H1 (cell line): Measurements from ENCODE around the gene RBMS1. TPM values are rescaled to one million over a fixed set of nuclear protein-coding genes. Genes with fewer than 3 reads are reported as not detected.

Source experiments
- ASH2L ChIP-seq: fragments of 200-600, 300-600 bp; sonication (generic); IDR thresholded peaks from one replicate; pipeline ENCODE4 v1.7.1; 2017; ENCODE audit warnings: low read length
- GTF2F1 ChIP-seq: IDR thresholded peaks from 2 replicates; pipeline ENCODE4 v1.6.1; 2012; ENCODE audit warnings: low read depth, low read length, improper control_type of control experiment, borderline replicate concordance
- KDM5A ChIP-seq: fragments of 200-600 bp; IDR thresholded peaks from 2 replicates; pipeline ENCODE4 v1.7.1; 2012; ENCODE audit warnings: mild to moderate bottlenecking, low read length, inconsistent platforms, mixed read lengths
- SAP30 ChIP-seq: fragments of 300-600 bp; sonication (generic); IDR thresholded peaks from 2 replicates; pipeline ENCODE4 v1.7.1; 2012; ENCODE audit warnings: low read length, moderate library complexity, mild to moderate bottlenecking, inconsistent platforms; ENCODE audit not compliant: insufficient read depth, insufficient replicate concordance
- TCF12 ChIP-seq: IDR thresholded peaks from 2 replicates; pipeline ENCODE4 v1.6.1; 2011; ENCODE audit warnings: low read depth, mild to moderate bottlenecking, low read length
- polyA plus RNA-seq, 7 experiments: library from polyadenylated mRNA; depleted of rRNA in 3 of 7; stranded (reverse) in 5 of 7; unstranded in 2 of 7; fragments of >200 nt in 5 of 7; fragments of 200-250 nt in 2 of 7; gene quantifications; 1 replicate in 5 of 7; 2 replicates in 1 of 7; 4 replicates in 1 of 7; pipeline versions ENCODE4 v1.2.1 to v1.2.3, GENCODE V29; 2011 to 2013; ENCODE audit warnings: missing spikeins in 2 of 7, mixed read lengths in 2 of 7
- total RNA-seq: library from RNA; stranded (reverse); fragmentation: NEBNext Ultra II Directional; extraction: Animal tissue kit (Norgen Biotek cat#: 25700); gene quantifications from 2 replicates; pipeline ENCODE4 v1.2.1, GENCODE V29; 2021

Gene RBMS1
- total and polyA plus RNA-seq, 2 of the 8 experiments (the other 6 are each of a cell fraction or from before 2014, with no cell fraction given): 53.7 to 60.0 TPM

GRCh38 chr2:160405077-160405867, 88.3 kb downstream of the RBMS1 start (continued):
- TF ChIP-seq GTF2F1: no peak
- no peak for TF ChIP-seq SAP30
- TF ChIP-seq TCF12: no peak
- TF ChIP-seq ASH2L: no peak
- no peak for TF ChIP-seq KDM5A
- TF ChIP-seq, all 59 proteins: peak for 0
